ENCODE results near the gene RBM33.
"Not testable (repeated sequence)": the region's sequence is repeated elsewhere in the genome, so short reads cannot be mapped to it uniquely, and the experiment has no call there.

Gene RBM33

DNA sequence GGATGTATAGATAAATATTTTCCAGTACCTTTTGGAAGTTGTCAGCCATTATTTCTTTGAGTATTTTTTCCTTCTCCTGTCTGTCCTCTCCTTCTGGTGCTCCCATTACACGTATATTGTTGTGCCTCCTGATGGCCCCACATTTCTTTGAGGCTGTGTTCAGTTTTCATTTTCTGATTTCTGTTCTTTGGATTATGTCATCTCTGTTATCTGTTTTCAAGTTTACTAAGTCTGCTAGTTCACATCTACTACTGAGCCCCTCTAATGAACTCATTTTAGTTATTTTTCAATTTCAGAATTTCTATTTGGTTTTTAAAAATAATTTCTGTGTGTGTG, 16.3 kb downstream of the RBM33 start:
- DNase-seq = no peak

DNA sequence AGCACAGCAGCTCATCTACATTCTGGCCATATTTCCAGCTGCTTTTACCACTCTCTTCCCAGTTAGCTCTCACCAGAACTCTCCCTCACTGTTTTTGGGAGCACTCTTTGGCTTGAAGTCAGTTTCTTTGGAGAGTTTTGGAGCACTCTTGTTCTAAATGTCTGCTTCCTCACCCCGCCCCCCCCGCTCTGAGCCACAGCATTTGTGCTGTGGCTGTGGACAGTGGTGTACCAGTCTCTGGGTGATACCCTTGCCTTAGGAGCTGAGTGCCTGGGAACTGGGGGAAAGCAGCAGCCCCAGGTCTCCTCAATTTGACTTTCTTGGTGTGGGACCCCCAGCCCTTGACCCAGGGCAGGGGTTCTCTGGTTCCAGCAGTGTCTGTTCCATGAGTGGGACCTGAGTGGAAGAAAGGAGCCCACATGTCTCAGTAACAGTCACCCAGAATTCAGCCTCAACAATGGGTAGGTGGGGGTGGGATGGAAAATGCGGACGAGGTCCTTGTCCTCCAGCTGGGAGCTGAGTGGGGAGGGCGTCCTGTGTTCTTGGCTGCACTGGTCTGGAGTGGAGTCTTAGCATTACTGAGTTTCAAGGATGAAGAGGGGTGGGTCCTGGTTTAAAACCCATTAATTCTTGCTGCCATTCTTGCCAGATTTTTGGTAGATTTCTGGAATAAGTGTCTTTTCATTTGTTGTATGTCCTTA, 18.0 kb downstream of the RBM33 start:
- no peak for DNase-seq

DNA sequence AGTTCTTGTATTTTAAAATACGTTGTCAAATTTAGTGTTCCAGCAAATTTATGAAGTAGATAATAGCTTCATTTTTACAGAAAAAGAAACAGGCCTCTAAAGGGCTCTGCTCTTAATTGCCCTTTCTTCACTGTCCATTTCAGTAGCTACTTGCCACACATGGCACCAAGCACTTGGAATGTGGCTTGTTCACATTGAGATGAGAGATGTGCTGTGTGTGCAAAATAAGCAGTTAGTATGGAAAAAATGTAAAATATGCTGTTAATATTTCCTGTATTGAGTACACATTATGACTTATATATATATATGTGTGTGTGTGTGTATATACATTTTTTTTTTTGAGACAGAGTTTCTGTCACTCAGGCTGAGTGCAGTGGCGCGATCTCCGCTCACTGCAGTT, 19.5 kb downstream of the RBM33 start:
- no peak for DNase-seq

DNA sequence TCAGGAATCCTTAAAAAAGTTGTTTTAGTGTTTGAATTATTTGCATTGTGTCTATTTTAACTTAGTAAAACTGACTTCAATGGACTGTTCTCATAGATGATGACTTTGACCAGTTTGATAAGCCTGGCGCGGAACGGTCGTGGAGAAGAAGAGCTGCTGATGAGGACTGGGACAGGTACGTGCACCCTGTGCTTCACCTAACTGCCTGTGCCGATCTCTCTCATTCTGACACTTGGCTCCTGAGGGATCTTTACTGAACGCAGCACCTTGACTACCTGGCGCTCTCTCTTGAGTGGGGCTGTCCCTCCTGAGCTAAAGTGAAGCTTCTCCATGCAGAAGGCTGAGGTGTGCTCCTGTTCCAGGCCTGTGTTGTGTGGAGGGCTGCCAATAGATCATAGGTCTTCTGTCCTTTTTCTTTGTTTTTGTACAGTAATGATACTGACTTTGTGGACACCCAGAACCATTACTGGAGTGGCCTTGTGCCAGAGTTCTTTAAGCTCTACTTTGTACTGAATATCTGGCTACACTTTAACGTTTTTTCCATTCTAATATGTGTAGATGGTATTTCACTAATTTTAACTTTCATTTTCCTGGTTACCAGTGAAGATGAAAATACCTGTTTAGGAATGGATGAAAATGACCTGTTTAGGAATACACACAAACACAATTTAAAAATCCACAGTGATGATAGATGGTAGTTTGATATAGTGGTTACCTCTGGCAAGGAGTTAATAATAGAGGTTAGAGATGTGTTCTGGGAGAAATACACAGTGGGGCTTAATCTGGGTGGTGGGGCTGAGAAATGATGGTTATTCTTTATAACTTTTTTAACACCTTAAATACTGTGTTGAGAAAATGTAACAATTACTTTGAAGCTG, 20.9 kb downstream of the RBM33 start:
- DNase-seq = no peak

DNA sequence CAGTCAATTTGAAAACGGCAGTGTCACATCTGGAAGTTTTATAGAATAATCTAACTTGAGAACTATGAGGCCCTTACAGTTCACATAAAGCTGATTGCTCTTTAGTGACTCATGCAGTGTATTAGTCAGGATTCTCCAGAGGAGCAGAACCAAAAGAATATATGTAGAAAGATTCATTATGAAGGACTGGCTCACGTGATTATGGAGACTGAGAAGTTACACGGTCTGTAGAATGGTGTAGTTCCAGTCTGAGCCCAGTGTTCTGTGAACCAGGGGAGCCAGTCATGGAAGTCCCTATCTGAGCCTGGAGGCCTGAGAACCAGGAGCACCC, 21.5 kb downstream of the RBM33 start:
- DNase-seq = no peak

DNA sequence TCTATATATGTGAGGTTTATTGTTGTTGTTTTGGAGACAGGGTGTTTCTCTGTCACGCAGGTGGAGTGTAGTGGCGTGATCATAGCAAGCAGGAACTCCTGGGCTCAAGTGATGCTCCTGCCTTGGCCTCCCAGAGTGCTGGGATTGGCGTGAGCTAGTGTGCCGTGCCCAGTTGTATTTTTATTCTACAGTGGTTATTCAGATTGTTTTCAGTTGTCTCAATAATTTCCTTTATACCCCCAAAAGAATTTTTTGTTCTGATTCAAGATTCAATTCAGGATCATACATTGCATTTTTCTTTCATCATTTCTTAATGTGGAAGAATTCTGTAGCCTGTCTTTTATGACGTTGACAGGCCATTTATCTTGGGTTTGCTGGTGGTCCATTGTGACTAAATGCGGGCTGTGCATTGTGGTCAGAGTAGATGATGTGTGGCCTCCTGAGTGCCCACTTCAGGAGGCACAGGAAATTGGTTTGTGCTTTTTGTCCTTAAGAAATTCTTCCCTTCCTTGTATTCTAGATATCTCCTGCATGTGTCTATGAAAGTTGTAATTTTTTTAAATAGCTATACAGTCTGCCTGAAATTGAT, 22.9 kb downstream of the RBM33 start:
- no peak for DNase-seq

DNA sequence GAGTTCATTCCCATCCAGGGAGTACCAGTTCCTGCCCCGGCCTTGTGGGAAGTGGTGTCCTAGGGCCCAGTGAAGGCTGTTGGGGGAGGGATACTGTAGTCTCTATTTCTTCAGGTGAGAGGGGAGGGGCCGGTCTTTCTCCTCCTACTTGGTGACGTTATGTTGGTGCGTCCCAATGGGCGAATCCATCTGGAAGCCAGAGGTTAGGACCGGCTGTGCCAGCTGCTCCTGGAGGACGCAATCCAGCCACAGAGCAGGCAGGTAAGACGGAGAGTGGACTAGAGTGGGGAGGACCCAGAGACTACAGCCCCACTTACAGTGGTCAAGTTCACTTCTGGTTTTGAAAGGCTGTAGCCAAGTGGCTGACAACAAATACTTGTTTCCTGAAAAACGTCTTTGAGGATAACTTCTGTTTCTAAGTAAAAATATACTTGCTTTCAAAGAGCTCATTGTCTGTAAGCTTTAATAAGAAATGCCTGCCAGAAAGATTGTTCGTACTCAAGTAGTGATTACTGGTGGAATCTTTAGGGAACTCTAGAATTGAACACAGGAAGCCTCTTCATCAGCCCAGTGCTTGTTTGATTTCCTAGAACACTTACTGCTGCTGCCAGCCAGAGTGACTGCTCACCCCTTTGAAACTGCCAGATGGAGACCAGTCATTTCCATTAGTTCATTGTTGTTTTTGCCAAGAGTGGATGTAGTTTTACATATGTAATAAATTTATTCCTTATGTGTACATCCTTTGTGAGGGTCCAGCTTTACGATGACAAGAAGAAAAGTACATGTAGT, 25.4 kb downstream of the RBM33 start:
- DNase-seq = peak in 5 of 56 donors; percentile 2 to 14 (median 9)

DNA sequence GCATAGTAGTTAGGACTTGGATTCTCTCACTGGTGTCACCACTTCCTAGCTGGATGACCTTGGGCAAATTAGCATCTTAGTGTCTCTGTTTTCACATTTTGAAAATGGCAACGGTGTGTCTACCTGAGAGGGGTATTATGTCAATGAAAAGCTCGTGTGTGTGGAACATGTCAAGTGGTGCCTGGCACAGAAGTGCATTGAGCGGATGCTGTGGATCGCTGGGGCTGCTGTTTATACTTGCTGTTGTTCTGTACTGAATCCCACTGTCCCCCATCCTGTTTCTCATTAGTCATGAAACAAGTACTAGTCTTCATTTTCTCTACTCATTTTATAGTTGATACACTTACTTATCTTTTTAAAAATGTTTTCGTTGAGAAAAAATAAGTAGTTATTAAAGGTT, 26.1 kb downstream of the RBM33 start:
- DNase-seq = no peak

DNA sequence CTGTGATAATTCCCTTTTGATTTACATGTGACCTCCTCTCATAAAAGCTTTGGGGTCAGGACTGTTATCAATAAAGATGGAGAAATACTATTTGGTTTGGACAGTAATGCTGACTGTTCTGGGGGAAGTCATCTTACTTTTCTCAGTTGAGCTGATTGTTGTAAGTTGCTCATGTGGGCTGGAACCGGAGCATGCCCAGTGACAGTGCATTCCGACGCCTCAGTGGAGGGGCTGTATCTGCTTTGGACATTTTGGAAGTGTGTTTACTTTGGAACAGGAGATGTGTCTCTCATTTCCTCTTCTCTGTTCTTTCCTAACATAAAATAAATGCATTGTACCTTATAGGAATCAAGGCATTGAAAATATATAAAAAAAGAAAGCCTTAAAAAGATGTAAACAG, 30.1 kb downstream of the RBM33 start:
- no peak for DNase-seq

DNA sequence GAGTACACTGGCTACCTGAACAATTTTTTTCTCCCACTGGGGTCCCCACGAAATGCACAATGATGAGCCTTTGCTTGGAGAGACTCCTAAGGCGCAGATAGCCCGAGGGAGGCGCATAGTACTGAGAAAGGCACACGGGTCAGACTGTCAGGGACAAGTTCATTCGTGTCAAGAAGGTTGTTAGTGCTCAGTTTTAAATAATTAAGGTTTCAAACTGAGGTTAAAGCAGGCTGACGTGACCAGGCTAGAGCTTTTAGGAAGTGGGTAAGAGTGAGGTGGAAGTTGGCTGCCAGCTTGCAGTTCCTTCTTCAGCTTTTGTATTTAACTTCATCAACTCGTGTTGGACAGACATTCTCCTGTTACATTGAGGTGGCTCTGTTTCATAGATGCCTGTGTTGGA, 31.6 kb downstream of the RBM33 start:
- DNase-seq = no peak

DNA sequence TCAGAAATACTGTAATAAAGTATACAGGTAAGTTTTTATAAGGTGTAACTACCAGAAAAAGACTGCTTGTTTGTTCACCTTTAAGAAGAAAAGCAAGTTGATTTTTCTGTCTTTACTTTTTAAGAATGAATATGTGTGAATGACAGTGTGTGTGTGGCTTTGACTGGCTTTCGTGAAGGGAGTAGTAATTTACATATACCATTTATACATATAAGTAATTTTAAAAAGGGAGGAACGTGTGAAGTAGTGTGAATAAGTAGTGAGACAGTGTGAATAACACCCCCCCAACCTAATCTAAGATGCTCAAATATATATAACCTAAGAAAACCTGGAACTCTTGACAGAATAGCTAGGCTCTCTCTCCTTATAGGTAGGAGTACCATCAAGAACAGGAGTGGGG, 33.2 kb downstream of the RBM33 start:
- no peak for DNase-seq

DNA sequence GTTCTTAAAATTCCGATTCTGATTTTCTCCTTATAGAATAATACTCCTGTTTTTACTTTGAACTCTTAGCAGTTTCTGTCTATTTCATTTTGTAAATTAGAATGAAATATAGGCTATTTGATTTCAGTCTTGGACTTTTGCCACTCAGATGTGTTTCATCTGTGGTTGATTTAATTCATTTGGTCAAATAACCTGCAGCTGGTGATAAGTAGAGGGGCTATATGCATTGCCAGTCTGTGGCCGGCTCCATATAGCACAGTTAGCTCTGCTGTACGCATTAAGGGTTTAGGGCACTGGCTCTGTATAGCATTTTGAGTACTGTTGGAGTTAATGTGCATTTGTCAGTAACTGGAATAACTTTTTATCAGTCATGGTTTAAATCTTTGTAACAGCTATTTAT, 35.7 kb downstream of the RBM33 start:
- no peak for DNase-seq

DNA sequence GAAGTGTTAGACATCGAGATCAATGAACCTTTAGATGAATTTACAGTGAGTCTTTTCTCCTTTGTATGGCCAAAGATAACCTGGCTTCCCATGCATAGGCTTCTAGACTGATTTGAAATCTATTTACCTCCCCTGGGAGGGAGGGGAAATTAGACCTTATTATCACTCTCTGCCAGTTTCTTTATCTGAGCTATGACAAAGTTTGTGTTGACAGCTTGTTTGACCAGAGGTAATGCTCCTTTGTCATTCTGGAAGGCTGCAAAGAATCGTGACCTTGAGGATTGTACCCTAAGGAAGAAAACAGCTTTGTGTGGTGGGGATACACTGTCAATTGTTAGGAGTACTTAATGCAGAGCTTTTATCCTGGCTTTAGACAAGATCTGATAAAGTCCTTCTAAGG, 36.4 kb downstream of the RBM33 start:
- DNase-seq = no peak

DNA sequence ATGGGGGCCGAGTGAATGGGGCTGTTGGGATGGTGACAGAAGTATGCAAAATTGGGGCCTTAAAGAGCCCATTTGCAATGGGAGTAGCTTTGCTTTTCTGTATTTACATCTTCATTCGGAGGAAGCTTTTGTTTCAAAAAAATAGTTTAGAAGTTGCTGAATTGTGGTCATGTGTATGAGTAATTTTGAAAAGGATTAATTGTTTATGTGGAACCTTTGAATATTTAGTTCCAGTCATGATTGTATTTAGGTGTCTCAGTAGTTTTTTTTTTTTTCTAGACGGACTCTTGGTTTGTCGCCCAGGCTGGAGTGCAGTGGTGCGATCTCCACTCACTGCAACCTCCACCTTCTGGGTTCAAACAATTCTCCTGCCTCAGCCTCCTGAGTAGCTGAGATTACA, 37.2 kb downstream of the RBM33 start:
- DNase-seq = no peak

DNA sequence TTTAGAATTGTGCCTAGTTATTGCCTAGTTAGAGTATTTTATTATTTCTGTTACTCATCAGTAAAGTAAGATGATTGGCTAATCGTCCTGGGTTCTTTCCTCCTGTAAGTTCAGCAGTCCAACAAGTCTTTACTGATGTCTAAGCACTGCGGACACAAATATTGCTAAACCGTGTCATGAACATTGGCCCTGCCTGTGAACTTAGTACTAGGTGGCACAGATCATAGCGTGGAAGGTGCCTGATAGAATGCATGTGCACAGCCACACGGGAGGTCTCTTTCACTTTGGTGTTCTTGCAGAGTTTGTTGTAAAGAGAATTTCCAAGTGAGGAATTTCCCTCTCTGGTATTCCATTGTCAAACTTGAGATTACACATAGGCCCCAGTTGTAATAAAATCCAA, 38.0 kb downstream of the RBM33 start:
- DNase-seq = no peak

DNA sequence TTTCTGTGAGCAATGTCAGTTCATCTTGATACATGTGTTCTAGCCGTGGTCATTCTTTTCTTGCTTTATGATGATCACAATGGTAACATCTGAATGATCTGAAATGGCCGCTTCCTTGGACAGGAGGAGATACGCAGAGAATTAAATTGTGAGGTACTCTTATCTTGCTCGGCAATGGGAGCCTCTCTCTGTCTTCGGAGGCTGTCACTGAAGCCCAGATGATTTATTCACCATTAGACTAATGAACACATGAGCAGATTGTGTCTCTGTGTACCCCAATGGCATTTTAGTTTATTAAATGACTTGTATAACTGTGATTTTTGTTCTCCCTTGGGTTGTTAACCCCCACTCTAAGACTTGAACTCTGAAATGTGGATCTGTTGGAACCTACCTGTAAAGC, 38.6 kb downstream of the RBM33 start:
- no peak for DNase-seq

DNA sequence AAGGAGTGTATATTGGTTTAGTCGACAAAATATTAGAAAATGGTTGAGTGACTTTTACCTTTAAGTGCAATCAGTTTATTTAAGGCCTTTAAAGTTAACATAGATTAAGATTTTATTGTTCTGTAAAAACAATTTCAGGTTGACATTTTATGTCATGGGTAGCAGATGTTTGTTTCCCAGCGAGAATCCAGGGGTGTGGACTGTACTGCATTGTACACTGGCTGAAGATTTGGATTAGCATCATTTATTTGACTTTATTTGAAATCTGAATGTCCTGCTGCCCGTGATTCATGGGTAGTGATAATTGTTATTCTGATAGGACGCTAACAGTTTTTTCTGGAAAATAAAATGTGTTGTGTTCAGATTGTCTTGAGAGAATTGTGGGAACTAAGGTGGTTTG, 39.3 kb downstream of the RBM33 start:
- no peak for DNase-seq

DNA sequence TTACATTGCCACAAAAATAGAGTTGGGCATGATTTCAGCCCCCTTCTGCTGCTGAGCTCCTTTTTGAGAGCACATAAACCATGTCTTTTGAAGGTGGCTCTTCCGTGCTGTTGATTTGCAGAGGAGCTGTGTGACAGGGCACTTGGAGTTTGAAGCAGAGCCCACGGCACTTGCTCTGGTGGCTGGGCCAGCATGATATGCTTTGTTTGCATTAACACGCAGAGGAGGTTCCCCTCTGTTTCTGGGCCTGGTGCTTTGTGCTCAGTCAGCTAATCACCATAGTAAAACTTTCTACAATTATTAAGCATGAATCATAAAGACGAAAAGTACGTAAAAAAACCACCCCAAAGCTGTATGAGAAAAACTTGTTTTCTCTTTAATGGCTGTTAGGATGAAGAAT, 40.1 kb downstream of the RBM33 start:
- DNase-seq = no peak

DNA sequence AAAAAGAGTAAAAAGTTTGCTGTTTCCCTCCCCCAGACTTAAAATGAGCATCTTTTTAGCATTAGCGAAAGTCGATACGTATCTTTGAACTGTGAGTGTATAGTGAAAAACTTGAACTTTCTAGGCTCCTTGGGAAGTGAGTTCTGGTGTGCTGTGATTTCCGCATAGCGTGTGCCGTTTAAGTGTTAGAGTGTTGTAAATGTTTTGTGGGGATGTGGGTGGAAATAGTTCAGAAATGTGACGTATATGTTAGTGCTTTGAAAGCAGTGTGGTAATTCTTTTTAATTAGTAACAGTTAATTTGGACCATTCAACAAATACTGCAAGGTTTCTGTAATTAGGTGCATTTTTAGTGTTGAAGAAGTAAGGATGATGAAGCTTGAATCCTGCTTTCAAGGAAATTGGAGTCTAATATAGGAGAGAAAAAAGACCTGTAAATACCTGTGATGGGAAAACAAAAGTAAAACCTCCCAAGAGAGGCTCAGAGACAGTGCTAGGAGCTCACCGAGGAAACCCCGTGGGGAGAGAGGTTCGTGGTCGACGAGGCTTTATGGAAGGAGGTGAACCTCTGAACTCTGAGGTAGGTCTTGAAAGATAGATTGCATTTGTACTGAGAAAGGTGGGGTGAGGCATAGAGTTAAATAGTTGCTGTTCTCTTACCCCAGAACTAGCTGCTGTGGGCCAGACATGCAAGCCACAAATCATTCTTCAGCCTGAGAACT, 40.8 kb downstream of the RBM33 start:
- DNase-seq = no peak

DNA sequence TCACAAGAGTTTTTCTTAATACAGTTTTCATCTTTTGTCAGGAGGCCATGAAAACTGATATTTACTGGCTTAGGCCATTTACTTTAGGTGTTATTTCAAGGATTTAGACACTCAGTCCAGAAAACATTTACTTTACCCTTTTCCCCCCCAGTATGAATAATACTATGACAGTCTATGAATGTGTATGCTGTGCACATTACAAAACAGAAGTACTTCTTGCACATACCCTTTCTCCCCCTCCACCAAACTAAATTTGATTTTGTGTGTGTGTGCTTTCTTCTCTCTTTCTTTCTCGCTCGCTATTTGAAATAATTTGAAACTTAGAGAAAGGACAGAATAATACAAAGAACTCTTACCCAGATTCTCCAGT, 41.3 kb downstream of the RBM33 start:
- no peak for DNase-seq

DNA sequence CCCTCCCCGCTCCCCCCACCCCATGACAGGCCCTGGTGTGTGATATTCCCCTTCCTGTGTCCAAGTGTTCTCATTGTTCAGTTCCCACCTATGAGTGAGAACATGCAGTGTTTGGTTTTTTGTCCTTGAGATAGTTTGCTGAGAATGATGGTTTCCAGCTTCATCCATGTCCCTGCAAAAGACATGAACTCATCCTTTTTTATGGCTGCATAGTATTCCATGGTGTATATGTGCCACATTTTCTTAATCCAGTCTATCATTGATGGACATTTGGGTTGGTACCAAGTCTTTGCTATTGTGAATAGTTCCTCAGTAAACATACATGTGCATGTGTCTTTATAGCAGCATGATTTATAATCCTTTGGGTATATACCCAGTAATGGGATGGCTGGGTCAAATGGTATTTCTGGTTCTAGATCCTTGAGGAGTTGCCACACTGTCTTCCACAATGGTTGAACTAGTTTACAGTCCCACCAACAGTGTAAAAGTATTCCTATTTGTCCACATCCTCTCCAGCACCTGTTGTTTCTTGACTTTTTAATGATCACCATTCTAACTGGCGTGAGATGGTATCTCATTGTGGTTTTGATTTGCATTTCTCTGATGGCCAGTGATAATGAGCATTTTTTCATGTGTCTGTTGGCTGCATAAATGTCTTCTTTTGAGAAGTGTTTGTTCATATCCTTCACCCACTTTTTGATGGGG, 42.3 kb downstream of the RBM33 start:
- not testable (repeated sequence) for DNase-seq
